ENCODE measurements around the gene ZNF77. TPM values are rescaled to one million over a fixed set of nuclear protein-coding genes. Genes with fewer than 3 reads are reported as not detected.

Gene ZNF77
- total and polyA plus RNA-seq, 4 donors, result 0.90 to 3.5 (median 1.9) TPM

- no peak for DNase-seq (ENCODE audit: low spot score)
- TF ChIP-seq, protein P1, sequence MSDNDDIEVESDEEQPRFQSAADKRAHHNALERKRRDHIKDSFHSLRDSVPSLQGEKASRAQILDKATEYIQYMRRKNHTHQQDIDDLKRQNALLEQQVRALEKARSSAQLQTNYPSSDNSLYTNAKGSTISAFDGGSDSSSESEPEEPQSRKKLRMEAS (IDR thresholded peaks at IDR 0.05), result no peak
- TF ChIP-seq FOXA1 (IDR thresholded peaks at IDR 0.05), result no peak
- TF ChIP-seq, protein P2, sequence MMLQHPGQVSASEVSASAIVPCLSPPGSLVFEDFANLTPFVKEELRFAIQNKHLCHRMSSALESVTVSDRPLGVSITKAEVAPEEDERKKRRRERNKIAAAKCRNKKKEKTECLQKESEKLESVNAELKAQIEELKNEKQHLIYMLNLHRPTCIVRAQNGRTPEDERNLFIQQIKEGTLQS (IDR thresholded peaks at IDR 0.05), result no peak
- TF ChIP-seq SP1 (IDR thresholded peaks at IDR 0.05), result no peak
- no peak for TF ChIP-seq RXRA (IDR thresholded peaks at IDR 0.05)
- TF ChIP-seq NR2F2 (IDR thresholded peaks at IDR 0.05), result no peak
- no peak for TF ChIP-seq TAF1 (conservative IDR thresholded peaks at IDR 0.05)
- H3K4me1 ChIP-seq (ENCODE audit: control insufficient read depth in 4 of 4, insufficient read depth in 4 of 4, low read length in 3 of 4), result peaks cover 6 to 23% (median 17%) of the 10 kb centered on the region in 4 donors
- no peaks in the 10 kb centered on the region for H3K36me3 ChIP-seq (ENCODE audit: control insufficient read depth in 4 of 4, insufficient read depth in 3 of 4, low read depth in 1 of 4, low read length in 3 of 4)
- no peaks in the 10 kb centered on the region for H3K27me3 ChIP-seq (ENCODE audit: control insufficient read depth in 4 of 4, insufficient read depth in 4 of 4, low read length in 3 of 4)
- no peaks in the 10 kb centered on the region for H3K9me3 ChIP-seq (ENCODE audit: control insufficient read depth in 4 of 4, low read length in 3 of 4)
- WGBS, result under 1% methylated on average over 11 of the region's 11 CpGs
- peak overlapping the region; percentile 67 to 77 for H3K9ac ChIP-seq (ENCODE audit: low read depth in 1 of 2, low read length in 2 of 2)
- H3K4me3 ChIP-seq (ENCODE audit: low read depth in 1 of 3, low read length in 3 of 3), result peak overlapping the region; percentile 82 to 97 (median 93)
- peak overlapping the region; percentile 94 to 97 for H3K27ac ChIP-seq (ENCODE audit: low read depth in 1 of 2, low read length in 2 of 2)
These were observed 5.1 kb upstream of the ZNF77 start for GRCh38 chr19:2949939-2950285.

DNA sequence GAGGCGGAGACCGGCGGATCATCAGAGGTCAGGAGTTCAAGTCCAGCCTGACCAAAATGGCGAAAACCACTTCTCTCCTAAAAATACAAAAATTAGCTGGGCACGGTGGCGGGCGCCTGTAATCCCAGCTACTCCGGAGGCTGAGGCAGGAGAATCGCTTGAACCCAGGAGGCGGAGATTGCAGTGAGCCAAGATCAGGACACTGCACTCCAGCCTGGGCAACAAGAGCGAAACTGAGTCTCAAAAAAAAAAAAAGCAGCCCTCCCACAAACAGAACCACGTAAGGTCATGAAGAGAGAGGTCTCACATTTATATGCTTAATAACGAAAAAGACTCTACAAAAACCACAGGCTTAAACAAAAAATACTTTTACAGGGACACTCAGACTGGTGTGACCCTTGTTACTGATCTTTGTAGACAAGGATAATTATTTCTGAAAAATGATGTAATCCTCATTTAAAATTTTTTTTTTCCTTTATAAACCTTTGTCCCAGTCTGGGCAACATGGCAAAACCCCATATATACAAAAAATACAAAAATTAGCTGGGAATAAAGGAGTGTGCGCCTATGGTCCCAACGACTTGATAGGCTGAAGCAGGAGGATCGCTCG, 909 bp upstream of the ZNF77 start:
- WGBS, result 51% methylated on average over 17 of the region's 17 CpGs
- H3K4me1 ChIP-seq (ENCODE audit: control insufficient read depth in 4 of 4, insufficient read depth in 4 of 4, low read length in 3 of 4), result peaks cover 8 to 22% (median 17%) of the 10 kb centered on the region in 4 donors
- TF ChIP-seq, protein P3, sequence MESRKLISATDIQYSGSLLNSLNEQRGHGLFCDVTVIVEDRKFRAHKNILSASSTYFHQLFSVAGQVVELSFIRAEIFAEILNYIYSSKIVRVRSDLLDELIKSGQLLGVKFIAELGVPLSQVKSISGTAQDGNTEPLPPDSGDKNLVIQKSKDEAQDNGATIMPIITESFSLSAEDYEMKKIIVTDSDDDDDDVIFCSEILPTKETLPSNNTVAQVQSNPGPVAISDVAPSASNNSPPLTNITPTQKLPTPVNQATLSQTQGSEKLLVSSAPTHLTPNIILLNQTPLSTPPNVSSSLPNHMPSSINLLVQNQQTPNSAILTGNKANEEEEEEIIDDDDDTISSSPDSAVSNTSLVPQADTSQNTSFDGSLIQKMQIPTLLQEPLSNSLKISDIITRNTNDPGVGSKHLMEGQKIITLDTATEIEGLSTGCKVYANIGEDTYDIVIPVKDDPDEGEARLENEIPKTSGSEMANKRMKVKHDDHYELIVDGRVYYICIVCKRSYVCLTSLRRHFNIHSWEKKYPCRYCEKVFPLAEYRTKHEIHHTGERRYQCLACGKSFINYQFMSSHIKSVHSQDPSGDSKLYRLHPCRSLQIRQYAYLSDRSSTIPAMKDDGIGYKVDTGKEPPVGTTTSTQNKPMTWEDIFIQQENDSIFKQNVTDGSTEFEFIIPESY (IDR thresholded peaks at IDR 0.05), result no peak
- no peak for TF ChIP-seq YY1 (IDR thresholded peaks at IDR 0.05)
- TF ChIP-seq HNF4A (conservative IDR thresholded peaks at IDR 0.05), result no peak
- TF ChIP-seq SP1 (IDR thresholded peaks at IDR 0.05), result no peak
- TF ChIP-seq, protein P1 (IDR thresholded peaks at IDR 0.05), result no peak
- TF ChIP-seq JUND (IDR thresholded peaks at IDR 0.05), result no peak
- TF ChIP-seq GABPA (IDR thresholded peaks at IDR 0.05 in 1 of 2, conservative IDR thresholded peaks at IDR 0.05 in 1 of 2), result no peak
- no peak for TF ChIP-seq HNF4G (IDR thresholded peaks at IDR 0.05)
- TF ChIP-seq, protein P4, sequence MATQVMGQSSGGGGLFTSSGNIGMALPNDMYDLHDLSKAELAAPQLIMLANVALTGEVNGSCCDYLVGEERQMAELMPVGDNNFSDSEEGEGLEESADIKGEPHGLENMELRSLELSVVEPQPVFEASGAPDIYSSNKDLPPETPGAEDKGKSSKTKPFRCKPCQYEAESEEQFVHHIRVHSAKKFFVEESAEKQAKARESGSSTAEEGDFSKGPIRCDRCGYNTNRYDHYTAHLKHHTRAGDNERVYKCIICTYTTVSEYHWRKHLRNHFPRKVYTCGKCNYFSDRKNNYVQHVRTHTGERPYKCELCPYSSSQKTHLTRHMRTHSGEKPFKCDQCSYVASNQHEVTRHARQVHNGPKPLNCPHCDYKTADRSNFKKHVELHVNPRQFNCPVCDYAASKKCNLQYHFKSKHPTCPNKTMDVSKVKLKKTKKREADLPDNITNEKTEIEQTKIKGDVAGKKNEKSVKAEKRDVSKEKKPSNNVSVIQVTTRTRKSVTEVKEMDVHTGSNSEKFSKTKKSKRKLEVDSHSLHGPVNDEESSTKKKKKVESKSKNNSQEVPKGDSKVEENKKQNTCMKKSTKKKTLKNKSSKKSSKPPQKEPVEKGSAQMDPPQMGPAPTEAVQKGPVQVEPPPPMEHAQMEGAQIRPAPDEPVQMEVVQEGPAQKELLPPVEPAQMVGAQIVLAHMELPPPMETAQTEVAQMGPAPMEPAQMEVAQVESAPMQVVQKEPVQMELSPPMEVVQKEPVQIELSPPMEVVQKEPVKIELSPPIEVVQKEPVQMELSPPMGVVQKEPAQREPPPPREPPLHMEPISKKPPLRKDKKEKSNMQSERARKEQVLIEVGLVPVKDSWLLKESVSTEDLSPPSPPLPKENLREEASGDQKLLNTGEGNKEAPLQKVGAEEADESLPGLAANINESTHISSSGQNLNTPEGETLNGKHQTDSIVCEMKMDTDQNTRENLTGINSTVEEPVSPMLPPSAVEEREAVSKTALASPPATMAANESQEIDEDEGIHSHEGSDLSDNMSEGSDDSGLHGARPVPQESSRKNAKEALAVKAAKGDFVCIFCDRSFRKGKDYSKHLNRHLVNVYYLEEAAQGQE (IDR thresholded peaks at IDR 0.05), result no peak
- no peak for TF ChIP-seq TAF1 (conservative IDR thresholded peaks at IDR 0.05)
- TF ChIP-seq FOXA2 (IDR thresholded peaks at IDR 0.05), result no peak
- no peak for TF ChIP-seq NR2F2 (IDR thresholded peaks at IDR 0.05)
- TF ChIP-seq, protein P2 (IDR thresholded peaks at IDR 0.05), result no peak
- TF ChIP-seq RXRA (IDR thresholded peaks at IDR 0.05), result no peak
- no peak for TF ChIP-seq EGR1 (IDR thresholded peaks at IDR 0.05; ENCODE audit: low read depth in 2 of 2)
- no peak for TF ChIP-seq RAD21 (IDR thresholded peaks at IDR 0.05)
- no peak for TF ChIP-seq FOXA1 (IDR thresholded peaks at IDR 0.05)
- TF ChIP-seq, protein P5, sequence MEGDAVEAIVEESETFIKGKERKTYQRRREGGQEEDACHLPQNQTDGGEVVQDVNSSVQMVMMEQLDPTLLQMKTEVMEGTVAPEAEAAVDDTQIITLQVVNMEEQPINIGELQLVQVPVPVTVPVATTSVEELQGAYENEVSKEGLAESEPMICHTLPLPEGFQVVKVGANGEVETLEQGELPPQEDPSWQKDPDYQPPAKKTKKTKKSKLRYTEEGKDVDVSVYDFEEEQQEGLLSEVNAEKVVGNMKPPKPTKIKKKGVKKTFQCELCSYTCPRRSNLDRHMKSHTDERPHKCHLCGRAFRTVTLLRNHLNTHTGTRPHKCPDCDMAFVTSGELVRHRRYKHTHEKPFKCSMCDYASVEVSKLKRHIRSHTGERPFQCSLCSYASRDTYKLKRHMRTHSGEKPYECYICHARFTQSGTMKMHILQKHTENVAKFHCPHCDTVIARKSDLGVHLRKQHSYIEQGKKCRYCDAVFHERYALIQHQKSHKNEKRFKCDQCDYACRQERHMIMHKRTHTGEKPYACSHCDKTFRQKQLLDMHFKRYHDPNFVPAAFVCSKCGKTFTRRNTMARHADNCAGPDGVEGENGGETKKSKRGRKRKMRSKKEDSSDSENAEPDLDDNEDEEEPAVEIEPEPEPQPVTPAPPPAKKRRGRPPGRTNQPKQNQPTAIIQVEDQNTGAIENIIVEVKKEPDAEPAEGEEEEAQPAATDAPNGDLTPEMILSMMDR (IDR thresholded peaks at IDR 0.05; ENCODE audit: low read depth, low read length, missing input control), result no peak
- H3K9ac ChIP-seq (ENCODE audit: low read depth in 1 of 2, low read length in 2 of 2), result no peak overlapping the region
- H3K27me3 ChIP-seq (ENCODE audit: control insufficient read depth in 4 of 4, insufficient read depth in 4 of 4, low read length in 3 of 4), result no peaks in the 10 kb centered on the region
- peak overlapping the region; percentile 92 to 94 for H3K27ac ChIP-seq (ENCODE audit: low read depth in 1 of 2, low read length in 2 of 2)
- no peak for DNase-seq (ENCODE audit: low spot score)
- H3K4me3 ChIP-seq (ENCODE audit: low read depth in 1 of 3, low read length in 3 of 3), result peak overlapping the region in 2 of 3 donors; percentile 60 to 78
- H3K36me3 ChIP-seq (ENCODE audit: control insufficient read depth in 4 of 4, insufficient read depth in 3 of 4, low read depth in 1 of 4, low read length in 3 of 4), result no peaks in the 10 kb centered on the region
- no peaks in the 10 kb centered on the region for H3K9me3 ChIP-seq (ENCODE audit: control insufficient read depth in 4 of 4, low read length in 3 of 4)
